ENCODE results near the gene ANKUB1. TPM values are rescaled to one million over a fixed set of nuclear protein-coding genes. Genes with fewer than 3 reads are reported as not detected.

ANKUB1 gene
- total and polyA plus RNA-seq, 7 donors = 2.9 TPM; not detected in 6

DNA sequence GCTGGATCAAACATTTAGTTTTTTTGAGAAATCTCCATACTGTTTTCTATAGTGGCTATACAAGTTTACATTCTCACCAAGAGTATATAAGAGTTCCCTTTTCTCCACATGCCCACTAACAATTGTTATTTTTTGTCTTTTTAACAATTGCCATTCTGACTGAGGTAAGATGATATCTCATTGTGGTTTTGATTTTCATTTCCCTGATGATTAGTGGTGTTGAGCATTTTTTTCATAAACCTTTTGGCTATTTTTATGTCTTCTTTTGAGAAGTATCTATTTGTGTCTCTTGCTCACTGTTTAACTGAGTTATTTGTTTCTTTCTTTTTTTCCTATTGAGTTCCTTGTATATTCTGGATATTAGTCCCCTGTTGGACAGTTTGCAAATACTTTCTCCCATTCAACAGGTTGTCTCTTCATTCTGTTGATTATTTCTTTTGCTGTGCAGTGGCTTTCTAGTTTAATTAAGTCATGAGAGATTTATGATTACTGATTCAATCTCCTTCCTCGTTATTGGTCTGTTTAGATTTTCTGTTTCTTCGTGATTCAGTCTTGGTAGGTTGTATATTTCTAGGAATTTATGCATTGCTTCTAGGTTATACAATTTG is 13.9 kb upstream of the ANKUB1 start:
- Histone ChIP-seq H3K4me3 (no peak overlapping the region), H3K36me3 (ENCODE audit: insufficient read depth in 1 of 2, low read depth in 1 of 2) (no peaks in the 10 kb centered on the region), H3K9me3 (no peaks in the 10 kb centered on the region), H3K4me1 (no peaks in the 10 kb centered on the region), H3K27ac (no peak overlapping the region), H3K27me3 (ENCODE audit: insufficient read depth in 3 of 3, low read length in 2 of 3) (no peaks in the 10 kb centered on the region)
- 71 to 80% (median 74%) methylated on average over 2 of the region's 2 CpGs for WGBS, 3 donors
- intact Hi-C loops (cut with DNase I) = loop anchor here in 1 of 2 donors (5.0 kb wide), 1 partner anchor 39 kb away; no protein-coding TSS in a partner anchor
- TF ChIP-seq CTCF (IDR thresholded peaks at IDR 0.05) = no peak
- DNase-seq = no peak
- no peak for ATAC-seq

GRCh38 chr3:149801639-149802038 is 9.3 kb upstream of the ANKUB1 start:
- H3K27ac ChIP-seq = no peak overlapping the region
- no peaks in the 10 kb centered on the region for H3K9me3 ChIP-seq
- no peaks in the 10 kb centered on the region for H3K4me1 ChIP-seq
- no peak overlapping the region for H3K4me3 ChIP-seq
- no peak for TF ChIP-seq CTCF (IDR thresholded peaks at IDR 0.05)
- no peaks in the 10 kb centered on the region for H3K27me3 ChIP-seq (ENCODE audit: insufficient read depth in 3 of 3, low read length in 2 of 3)
- WGBS, 3 donors = 71 to 73% (median 72%) methylated on average over 5 of the region's 5 CpGs
- ATAC-seq = no peak
- DNase-seq = no peak
- intact Hi-C loops (cut with DNase I) = no loop called here
- no peaks in the 10 kb centered on the region for H3K36me3 ChIP-seq (ENCODE audit: insufficient read depth in 1 of 2, low read depth in 1 of 2)

- intact Hi-C loops (cut with DNase I) = no loop called here
- H3K27me3 ChIP-seq (ENCODE audit: insufficient read depth in 3 of 3, low read length in 2 of 3) = no peaks in the 10 kb centered on the region
- TF ChIP-seq CTCF (IDR thresholded peaks at IDR 0.05) = no peak
- H3K9me3 ChIP-seq = no peaks in the 10 kb centered on the region
- H3K4me3 ChIP-seq = no peak overlapping the region
- H3K4me1 ChIP-seq = no peaks in the 10 kb centered on the region
- ATAC-seq = no peak
- 67 to 89% (median 76%) methylated on average over 1 of the region's 1 CpG for WGBS, 3 donors
- no peak for DNase-seq
- H3K36me3 ChIP-seq (ENCODE audit: insufficient read depth in 1 of 2, low read depth in 1 of 2) = no peaks in the 10 kb centered on the region
- H3K27ac ChIP-seq = no peak overlapping the region
These were observed 8.8 kb upstream of the ANKUB1 start for GRCh38 chr3:149801195-149801594.

- Histone ChIP-seq H3K4me3 (no peak overlapping the region), H3K4me1 (no peaks in the 10 kb centered on the region), H3K27ac (no peak overlapping the region), H3K36me3 (ENCODE audit: insufficient read depth in 1 of 2, low read depth in 1 of 2) (no peaks in the 10 kb centered on the region), H3K27me3 (ENCODE audit: insufficient read depth in 3 of 3, low read length in 2 of 3) (no peaks in the 10 kb centered on the region), H3K9me3 (no peaks in the 10 kb centered on the region)
- DNase-seq (no peak), ATAC-seq (no peak)
- intact Hi-C loops (cut with DNase I) = no loop called here
- no peak for TF ChIP-seq CTCF (IDR thresholded peaks at IDR 0.05)
- 41 to 61% (median 41%) methylated on average over 8 of the region's 8 CpGs for WGBS, 3 donors
These were observed 8.3 kb upstream of the ANKUB1 start for GRCh38 chr3:149800693-149801092.

DNA sequence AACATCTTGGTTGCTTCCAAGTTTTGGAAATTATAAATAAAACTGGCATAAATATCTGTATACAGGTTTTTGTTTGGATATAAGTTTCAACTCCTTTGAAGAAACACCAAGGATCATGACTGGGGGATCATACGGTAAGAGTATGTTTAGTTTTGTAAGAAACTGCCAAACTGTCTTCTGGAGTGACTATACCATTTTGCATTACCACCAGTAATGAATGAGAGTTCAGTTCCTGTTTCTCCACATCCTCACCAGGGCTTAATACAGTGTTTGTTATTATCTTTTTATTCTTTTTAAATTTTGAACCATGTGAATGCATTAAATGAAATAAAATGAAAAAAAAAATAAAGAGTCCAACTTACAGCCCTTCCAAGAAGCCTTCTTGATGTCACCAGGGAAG is 3.7 kb upstream of the ANKUB1 start:
- no peak for ATAC-seq
- TF ChIP-seq CTCF (IDR thresholded peaks at IDR 0.05) = no peak
- DNase-seq = no peak

More for the DNA sequence above, 3.7 kb upstream of the ANKUB1 start:
- Histone ChIP-seq H3K27ac (no peak overlapping the region), H3K4me1 (no peaks in the 10 kb centered on the region), H3K27me3 (ENCODE audit: insufficient read depth in 3 of 3, low read length in 2 of 3) (no peaks in the 10 kb centered on the region), H3K4me3 (no peak overlapping the region), H3K9me3 (no peaks in the 10 kb centered on the region), H3K36me3 (ENCODE audit: insufficient read depth in 1 of 2, low read depth in 1 of 2) (no peaks in the 10 kb centered on the region)
- 82 to 94% (median 91%) methylated on average over 1 of the region's 1 CpG for WGBS, 3 donors
- intact Hi-C loops (cut with DNase I) = no loop called here
